ENCODE measurements around the gene CBARP.
A peak's percentile ranks its signal among the peaks of the same experiment; 100 is the strongest.

CBARP gene

DNA sequence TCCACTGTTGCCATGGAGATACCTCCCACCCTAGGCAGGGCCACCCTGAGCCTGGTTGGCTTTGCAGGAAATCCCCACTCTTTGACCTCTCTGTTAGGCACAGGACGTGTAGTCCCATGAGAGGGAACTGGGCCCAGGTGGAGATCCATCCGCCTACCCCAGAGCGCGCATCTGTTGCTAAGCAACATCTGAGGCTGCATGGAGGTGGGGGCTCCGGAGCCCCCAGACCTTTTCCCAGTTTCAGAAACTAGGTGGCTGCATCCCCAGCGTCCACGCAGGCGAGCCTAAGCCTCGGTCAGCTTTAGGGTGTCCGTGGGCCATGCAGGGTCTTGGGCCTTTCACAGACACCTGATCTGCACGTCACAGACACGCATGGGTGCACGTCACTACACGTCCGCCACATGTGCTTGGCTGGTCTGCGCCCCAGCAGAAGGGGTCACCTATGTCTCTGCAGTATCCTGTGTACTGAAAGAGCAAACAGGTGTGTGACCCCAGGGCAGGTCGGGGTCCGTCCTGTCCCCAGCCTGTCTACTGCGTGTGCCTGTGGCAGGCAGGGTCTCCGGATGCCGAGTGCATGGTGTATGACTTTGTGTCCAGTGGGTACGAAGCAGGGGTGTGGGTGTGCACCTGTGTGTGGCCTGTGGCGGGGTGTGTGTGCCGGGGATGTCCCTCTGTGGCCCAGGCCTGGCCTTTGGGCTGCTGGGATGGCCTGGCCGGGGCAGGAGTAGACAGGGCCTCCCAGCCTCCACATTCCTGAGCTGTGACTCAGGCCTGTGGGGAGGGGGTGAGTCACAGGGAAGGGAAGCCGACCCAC is 27.2 kb upstream of the CBARP start (continued):
- TF ChIP-seq ZNF707 (tag by site-specific recombination; IDR thresholded peaks at IDR 0.05) (0 out of 2 replicates have a peak, but pooled peaks have one; percentile 35), GLI4 (tag by site-specific recombination; IDR thresholded peaks at IDR 0.05) (peak; percentile 58; the same call in 1 of the 2 replicates)

DNA sequence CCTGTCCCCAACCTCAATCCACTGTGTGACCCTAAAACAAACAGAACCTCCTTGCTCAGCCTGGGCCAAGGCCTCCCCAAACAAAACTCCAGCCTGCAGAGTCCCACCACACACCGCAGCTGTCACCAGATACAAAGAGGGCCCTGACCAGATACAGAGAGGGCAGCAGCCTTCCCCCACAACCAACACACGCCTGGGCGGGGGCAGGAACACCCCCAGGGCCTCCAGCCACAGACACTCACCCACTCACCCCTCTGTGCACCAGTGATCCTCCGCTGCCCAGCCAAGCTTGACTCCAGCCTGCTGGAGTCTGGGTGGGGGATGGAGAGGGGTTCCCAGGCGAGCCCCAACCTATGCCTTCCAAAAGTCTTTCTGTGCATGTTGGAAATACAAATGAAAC is 25.4 kb upstream of the CBARP start:
- Histone ChIP-seq H3K27ac (ENCODE audit: extremely low read depth, low read depth, low read length) (no peak overlapping the region), H3K9me3 (ENCODE audit: control insufficient read depth, insufficient read depth, low read depth, low read length) (no peaks in the 10 kb centered on the region), H3K4me3 (ENCODE audit: low read depth, low read length) (no peak overlapping the region), H3K36me3 (ENCODE audit: control insufficient read depth in 2 of 2, insufficient read depth in 1 of 2, low read length in 2 of 2) (peaks cover 0 to under 1% of the 10 kb centered on the region in 2 experiments), H3K4me1 (ENCODE audit: control insufficient read depth, insufficient read depth, low read length) (peaks cover 25% of the 10 kb centered on the region)
- ChIA-PET POLR2A (interaction anchor here (0.6 to 7.7 kb wide), 2 partner anchors 7 to 1799 kb away, joined by 4 to 407 read pairs; no protein-coding TSS in a partner anchor), CTCF (interaction anchor here (11.3 kb wide), 1 partner anchor 18 kb away, joined by 299 read pairs; no protein-coding TSS in a partner anchor)
- TF ChIP-seq GFI1B (tag by site-specific recombination; IDR thresholded peaks at IDR 0.05) (no peak), EGR2 (tag by site-specific recombination; IDR thresholded peaks at IDR 0.05; ENCODE audit: low read depth) (peak; percentile 35), REPIN1 (tag by site-specific recombination; IDR thresholded peaks at IDR 0.05; ENCODE audit: low read depth) (no peak)

DNA sequence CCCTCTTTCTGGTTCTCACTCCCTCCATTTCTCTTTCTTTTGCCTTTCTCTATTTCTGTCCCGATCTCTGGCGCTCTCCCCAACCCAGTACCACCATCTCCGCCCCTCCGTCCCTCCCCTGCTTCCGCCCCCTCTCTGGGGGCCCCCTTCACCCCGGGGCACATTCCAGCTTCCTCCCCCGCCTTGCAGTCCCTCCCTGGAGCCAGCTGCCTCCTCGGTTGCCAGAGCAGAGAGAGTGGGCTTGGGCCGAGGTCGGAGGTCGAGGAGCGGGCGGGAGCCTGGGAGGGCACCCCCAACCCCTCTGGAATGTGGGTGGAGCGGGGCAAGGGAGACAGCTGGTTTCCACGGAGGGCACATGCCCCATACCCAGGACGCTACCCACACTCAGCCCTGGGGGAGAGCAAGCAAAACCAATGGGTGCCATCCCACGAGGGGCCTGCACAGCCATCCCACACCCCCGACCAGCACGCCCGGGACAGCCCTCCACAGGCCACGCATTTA is 24.9 kb upstream of the CBARP start:
- no peak overlapping the region for H3K27ac ChIP-seq (ENCODE audit: extremely low read depth, low read depth, low read length)
- H3K36me3 ChIP-seq (ENCODE audit: control insufficient read depth in 2 of 2, insufficient read depth in 1 of 2, low read length in 2 of 2) = peaks cover 2 to 5% of the 10 kb centered on the region in 2 experiments
- POLR2A ChIA-PET = interaction anchor here (0.6 to 7.7 kb wide), 4 partner anchors 6 to 1799 kb away, joined by 4 to 407 read pairs (median 22); no protein-coding TSS in a partner anchor
- H3K4me3 ChIP-seq (ENCODE audit: low read depth, low read length) = peak overlapping the region; percentile 6; the same call in 1 of the 2 replicates
- CTCF ChIA-PET = interaction anchor here (11.3 kb wide), 1 partner anchor 18 kb away, joined by 299 read pairs; no protein-coding TSS in a partner anchor
- no peaks in the 10 kb centered on the region for H3K9me3 ChIP-seq (ENCODE audit: control insufficient read depth, insufficient read depth, low read depth, low read length)
- peaks cover 27% of the 10 kb centered on the region for H3K4me1 ChIP-seq (ENCODE audit: control insufficient read depth, insufficient read depth, low read length)
- TF ChIP-seq ZBTB8A (tag by site-specific recombination; IDR thresholded peaks at IDR 0.05) = peak; percentile 13; the same call in 1 of the 2 replicates
- peak; percentile 80 for TF ChIP-seq KLF8 (tag by site-specific recombination; IDR thresholded peaks at IDR 0.05)
- no peak for TF ChIP-seq ZNF792 (tag by site-specific recombination; IDR thresholded peaks at IDR 0.05)
- no peak for TF ChIP-seq ZNF214 (tag by site-specific recombination; IDR thresholded peaks at IDR 0.05; ENCODE audit: borderline replicate concordance)
- TF ChIP-seq, protein P1, sequence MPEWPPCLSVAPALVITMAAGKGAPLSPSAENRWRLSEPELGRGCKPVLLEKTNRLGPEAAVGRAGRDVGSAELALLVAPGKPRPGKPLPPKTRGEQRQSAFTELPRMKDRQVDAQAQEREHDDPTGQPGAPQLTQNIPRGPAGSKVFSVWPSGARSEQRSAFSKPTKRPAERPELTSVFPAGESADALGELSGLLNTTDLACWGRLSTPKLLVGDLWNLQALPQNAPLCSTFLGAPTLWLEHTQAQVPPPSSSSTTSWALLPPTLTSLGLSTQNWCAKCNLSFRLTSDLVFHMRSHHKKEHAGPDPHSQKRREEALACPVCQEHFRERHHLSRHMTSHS (tag by site-specific recombination; IDR thresholded peaks at IDR 0.05) = no peak
- TF ChIP-seq, protein P2, sequence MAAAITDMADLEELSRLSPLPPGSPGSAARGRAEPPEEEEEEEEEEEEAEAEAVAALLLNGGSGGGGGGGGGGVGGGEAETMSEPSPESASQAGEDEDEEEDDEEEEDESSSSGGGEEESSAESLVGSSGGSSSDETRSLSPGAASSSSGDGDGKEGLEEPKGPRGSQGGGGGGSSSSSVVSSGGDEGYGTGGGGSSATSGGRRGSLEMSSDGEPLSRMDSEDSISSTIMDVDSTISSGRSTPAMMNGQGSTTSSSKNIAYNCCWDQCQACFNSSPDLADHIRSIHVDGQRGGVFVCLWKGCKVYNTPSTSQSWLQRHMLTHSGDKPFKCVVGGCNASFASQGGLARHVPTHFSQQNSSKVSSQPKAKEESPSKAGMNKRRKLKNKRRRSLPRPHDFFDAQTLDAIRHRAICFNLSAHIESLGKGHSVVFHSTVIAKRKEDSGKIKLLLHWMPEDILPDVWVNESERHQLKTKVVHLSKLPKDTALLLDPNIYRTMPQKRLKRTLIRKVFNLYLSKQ (tag by site-specific recombination; IDR thresholded peaks at IDR 0.05; ENCODE audit: borderline replicate concordance) = no peak
- TF ChIP-seq ZNF114 (tag by site-specific recombination; IDR thresholded peaks at IDR 0.05) = no peak
- TF ChIP-seq ZNF558 (tag by site-specific recombination; IDR thresholded peaks at IDR 0.05) = no peak
- TF ChIP-seq ZNF433 (tag by site-specific recombination; IDR thresholded peaks at IDR 0.05; ENCODE audit: low read depth) = no peak
- no peak for TF ChIP-seq ZNF221 (tag by site-specific recombination; IDR thresholded peaks at IDR 0.05; ENCODE audit: borderline replicate concordance)
- no peak for TF ChIP-seq ZNF121 (tag by site-specific recombination; IDR thresholded peaks at IDR 0.05)
- TF ChIP-seq ZNF157 (tag by site-specific recombination; IDR thresholded peaks at IDR 0.05) = no peak
- peak; percentile 39; the same call in 1 of the 2 replicates for TF ChIP-seq ZNF366 (tag by site-specific recombination; conservative IDR thresholded peaks at IDR 0.05)
- no peak for TF ChIP-seq MYNN (tag by site-specific recombination; IDR thresholded peaks at IDR 0.05; ENCODE audit: borderline replicate concordance)
- TF ChIP-seq ZNF391 (tag by site-specific recombination; IDR thresholded peaks at IDR 0.05; ENCODE audit: borderline replicate concordance, low read depth) = no peak
- no peak for TF ChIP-seq ZSCAN30 (tag by site-specific recombination; IDR thresholded peaks at IDR 0.05)
- TF ChIP-seq, protein P3, sequence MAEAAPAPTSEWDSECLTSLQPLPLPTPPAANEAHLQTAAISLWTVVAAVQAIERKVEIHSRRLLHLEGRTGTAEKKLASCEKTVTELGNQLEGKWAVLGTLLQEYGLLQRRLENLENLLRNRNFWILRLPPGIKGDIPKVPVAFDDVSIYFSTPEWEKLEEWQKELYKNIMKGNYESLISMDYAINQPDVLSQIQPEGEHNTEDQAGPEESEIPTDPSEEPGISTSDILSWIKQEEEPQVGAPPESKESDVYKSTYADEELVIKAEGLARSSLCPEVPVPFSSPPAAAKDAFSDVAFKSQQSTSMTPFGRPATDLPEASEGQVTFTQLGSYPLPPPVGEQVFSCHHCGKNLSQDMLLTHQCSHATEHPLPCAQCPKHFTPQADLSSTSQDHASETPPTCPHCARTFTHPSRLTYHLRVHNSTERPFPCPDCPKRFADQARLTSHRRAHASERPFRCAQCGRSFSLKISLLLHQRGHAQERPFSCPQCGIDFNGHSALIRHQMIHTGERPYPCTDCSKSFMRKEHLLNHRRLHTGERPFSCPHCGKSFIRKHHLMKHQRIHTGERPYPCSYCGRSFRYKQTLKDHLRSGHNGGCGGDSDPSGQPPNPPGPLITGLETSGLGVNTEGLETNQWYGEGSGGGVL (tag by site-specific recombination; IDR thresholded peaks at IDR 0.05) = peak; percentile 70
- no peak for TF ChIP-seq SCRT2 (tag by site-specific recombination; IDR thresholded peaks at IDR 0.05)
- TF ChIP-seq ZNF184 (tag by site-specific recombination; IDR thresholded peaks at IDR 0.05) = no peak
- TF ChIP-seq GLIS1 (tag by site-specific recombination; IDR thresholded peaks at IDR 0.05) = no peak
- TF ChIP-seq KLF7 (tag by site-specific recombination; IDR thresholded peaks at IDR 0.05; ENCODE audit: borderline replicate concordance) = no peak
- TF ChIP-seq ZBTB20 (tag by site-specific recombination; IDR thresholded peaks at IDR 0.05) = no peak
- no peak for TF ChIP-seq ZNF48 (tag by site-specific recombination; IDR thresholded peaks at IDR 0.05)
- no peak for TF ChIP-seq FEZF1 (tag by site-specific recombination; IDR thresholded peaks at IDR 0.05)
- TF ChIP-seq ZNF600 (tag by site-specific recombination; IDR thresholded peaks at IDR 0.05) = no peak

All from HEK293 (cell line).